Tibial nerve (tissue), 4 donors: ENCODE measurements around the gene ANKHD1. TPM values are rescaled to one million over a fixed set of nuclear protein-coding genes. Genes with fewer than 3 reads are reported as not detected.

ENCODE experiments used
- DNase-seq, 2 donors: peaks; one replicate each; pipeline ENCODE4 v3.0.0-alpha.2; 2019; ENCODE audit warnings: low spot score in 2 of 2
- H3K27ac ChIP-seq, 4 donors: fragments of 200-600 bp; sonication (generic) in 3 of 4; one replicate each; pipeline ENCODE4 v1.5.1; 2017 to 2019; ENCODE audit warnings: mild to moderate bottlenecking in 1 of 4
- H3K27me3 ChIP-seq, 2 donors: fragments of 200-600 bp; sonication (generic) in 1 of 2; one replicate each; pipeline versions ENCODE4 v1.5.1 to v1.6.0; 2017 to 2019
- H3K36me3 ChIP-seq, 3 donors: fragments of 200-600 bp; sonication (generic); one replicate each; pipeline ENCODE4 v1.5.1; 2018 to 2019
- H3K4me1 ChIP-seq, 4 donors: fragments of 200-600 bp; sonication (generic) in 3 of 4; one replicate each; pipeline ENCODE4 v1.5.1; 2017 to 2019
- H3K4me3 ChIP-seq, 4 donors: fragments of 200-600 bp; sonication (generic) in 3 of 4; one replicate each; pipeline ENCODE4 v1.5.1; 2017 to 2019; ENCODE audit warnings: mild to moderate bottlenecking in 1 of 4, moderate library complexity in 1 of 4
- H3K9me3 ChIP-seq, 4 donors: fragments of 200-600 bp; sonication (generic) in 3 of 4; one replicate each; pipeline ENCODE4 v1.5.1; 2017 to 2019
- CTCF ChIP-seq, 5 experiments: fragments of 200-600 bp in 3 of 5; fragments of 450-650 bp in 2 of 5; sonication (generic) in 3 of 5; IDR thresholded peaks; one replicate each; pipeline ENCODE4 v1.5.1; 2016 to 2019; ENCODE audit warnings: antibody characterized with exemption in 5 of 5, mild to moderate bottlenecking in 3 of 5, moderate library complexity in 2 of 5
- EP300 ChIP-seq, 2 donors: sonication (generic); formaldehyde crosslinking; IDR thresholded peaks; one replicate each; pipeline ENCODE4 v1.6.1; 2017; ENCODE audit warnings: antibody characterized with exemption in 2 of 2, mild to moderate bottlenecking in 1 of 2
- POLR2A ChIP-seq, 2 donors: fragments of 450-650 bp; IDR thresholded peaks; one replicate each; pipeline ENCODE4 v1.6.1; 2017; ENCODE audit warnings: antibody characterized with exemption in 2 of 2, mild to moderate bottlenecking in 2 of 2, moderate library complexity in 2 of 2
- WGBS, 2 donors: methylation state at CpG; one replicate each; pipeline ENCODE4 v1.1.5; 2018; 5-methylcytosine and 5-hydroxymethylcytosine counted together
- total RNA-seq, 4 donors: library from RNA; depleted of rRNA; stranded (reverse); fragments of >200 nt; gene quantifications; one replicate each; pipeline ENCODE4 v1.1.0, GENCODE V29; 2016

The ANKHD1 gene
- total RNA-seq, 4 donors from 2014 or later, result 119 to 212 (median 162) TPM

GRCh38 chr5:140358738-140359310 lies 42.8 kb upstream of the ANKHD1 start:
- Histone ChIP-seq H3K27ac (no peak overlapping the region), H3K4me3 (no peak overlapping the region), H3K4me1 (peaks cover 0 to 19% (median 2%) of the 10 kb centered on the region in 4 donors), H3K36me3 (no peaks in the 10 kb centered on the region), H3K27me3 (no peaks in the 10 kb centered on the region), H3K9me3 (no peaks in the 10 kb centered on the region)
- TF ChIP-seq EP300 (IDR thresholded peaks at IDR 0.05) (no peak), CTCF (IDR thresholded peaks at IDR 0.05) (peak in 1 of 5 experiments; percentile 26), POLR2A (IDR thresholded peaks at IDR 0.05) (no peak)
- 59 to 68% methylated on average over 4 of the region's 4 CpGs for WGBS, 2 donors
- no peak for DNase-seq

DNA sequence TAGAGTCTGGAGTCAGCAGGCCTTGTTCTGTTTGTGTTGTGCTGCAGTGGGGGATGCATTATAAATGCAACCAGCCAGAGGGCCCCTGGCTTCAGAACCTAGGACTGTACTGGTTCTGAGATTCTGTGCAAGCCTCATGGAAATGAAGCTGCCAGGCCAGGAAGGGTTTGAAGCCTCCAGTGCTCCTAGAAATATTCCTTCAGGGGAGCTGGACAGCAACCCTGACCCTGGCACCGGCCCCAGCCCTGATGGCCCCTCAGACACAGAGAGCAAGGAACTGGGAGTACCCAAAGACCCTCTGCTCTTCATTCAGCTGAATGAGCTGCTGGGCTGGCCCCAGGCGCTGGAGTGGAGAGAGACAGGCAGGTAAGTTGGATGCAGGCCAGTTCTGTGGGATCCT lies 41.5 kb upstream of the ANKHD1 start, which contains the start of gene SLC4A9:
Gene SLC4A9, plus strand, starts transcription at position 94 of the 400 bp plus-strand sequence. Its CDS starts 43 bp downstream, at position 137.
- H3K36me3 ChIP-seq, result no peaks in the 10 kb centered on the region
- no peak within 1 kb of the TSS for H3K27ac ChIP-seq
- TF ChIP-seq CTCF (IDR thresholded peaks at IDR 0.05), result no peak
- no peak for TF ChIP-seq POLR2A (IDR thresholded peaks at IDR 0.05)
- TF ChIP-seq EP300 (IDR thresholded peaks at IDR 0.05), result no peak
- WGBS, 2 donors, result 89 to 94% methylated on average over 2 of the region's 2 CpGs
- H3K4me1 ChIP-seq, result peaks cover 0 to 19% (median 2%) of the 10 kb centered on the region in 4 donors
- H3K4me3 ChIP-seq, result no peak within 1 kb of the TSS
- no peaks in the 10 kb centered on the region for H3K9me3 ChIP-seq
- no peaks in the 10 kb centered on the region for H3K27me3 ChIP-seq
- DNase-seq, result no peak

- Histone ChIP-seq H3K27ac (no peak overlapping the region), H3K36me3 (no peaks in the 10 kb centered on the region)
- DNase-seq, result no peak
These were observed 40.8 kb upstream of the ANKHD1 start for GRCh38 chr5:140360681-140361479.

GRCh38 chr5:140361901-140362300 lies 39.7 kb upstream of the ANKHD1 start:
- Histone ChIP-seq H3K36me3 (no peaks in the 10 kb centered on the region), H3K27ac (no peak overlapping the region), H3K27me3 (no peaks in the 10 kb centered on the region), H3K4me1 (peaks cover 0 to 19% (median 2%) of the 10 kb centered on the region in 4 donors), H3K9me3 (no peaks in the 10 kb centered on the region), H3K4me3 (no peak overlapping the region)
- DNase-seq, result no peak
- WGBS, 2 donors, result 95 to 100% methylated on average over 2 of the region's 2 CpGs
- TF ChIP-seq CTCF (IDR thresholded peaks at IDR 0.05), result no peak
- no peak for TF ChIP-seq POLR2A (IDR thresholded peaks at IDR 0.05)
- no peak for TF ChIP-seq EP300 (IDR thresholded peaks at IDR 0.05)

More at GRCh38 chr5:140360681-140361479, 40.8 kb upstream of the ANKHD1 start:
- no peak overlapping the region for H3K4me3 ChIP-seq
- no peaks in the 10 kb centered on the region for H3K27me3 ChIP-seq
- no peak for TF ChIP-seq POLR2A (IDR thresholded peaks at IDR 0.05)
- TF ChIP-seq EP300 (IDR thresholded peaks at IDR 0.05), result no peak
- TF ChIP-seq CTCF (IDR thresholded peaks at IDR 0.05), result no peak
- H3K4me1 ChIP-seq, result peaks cover 0 to 19% (median 2%) of the 10 kb centered on the region in 4 donors
- no peaks in the 10 kb centered on the region for H3K9me3 ChIP-seq
- 72 to 84% methylated on average over 6 of the region's 7 CpGs for WGBS, 2 donors

GRCh38 chr5:140362311-140362710 lies 39.3 kb upstream of the ANKHD1 start:
- 78 to 91% methylated on average over 8 of the region's 8 CpGs for WGBS, 2 donors
- DNase-seq, result no peak
- no peak overlapping the region for H3K27ac ChIP-seq
- TF ChIP-seq EP300 (IDR thresholded peaks at IDR 0.05), result no peak
- TF ChIP-seq POLR2A (IDR thresholded peaks at IDR 0.05), result no peak
- no peak for TF ChIP-seq CTCF (IDR thresholded peaks at IDR 0.05)
- H3K4me3 ChIP-seq, result no peak overlapping the region
- H3K9me3 ChIP-seq, result no peaks in the 10 kb centered on the region
- H3K36me3 ChIP-seq, result no peaks in the 10 kb centered on the region
- H3K27me3 ChIP-seq, result no peaks in the 10 kb centered on the region
- peaks cover 0 to 17% (median 2%) of the 10 kb centered on the region in 4 donors for H3K4me1 ChIP-seq
